A549 (cell line): ENCODE measurements around the gene AQP12B. TPM values are rescaled to one million over a fixed set of nuclear protein-coding genes. Genes with fewer than 3 reads are reported as not detected.

ENCODE experiments used
- ATAC-seq, 2 experiments: fragments of 200-7000 bp in 1 of 2; fragments of >200 bp in 1 of 2; cut with Nextera tagmentation in 1 of 2; cut with Tn5 transposase in 1 of 2; 3 replicates each; pipeline versions ENCODE4 v1.8.0 to v1.9.1; 2018 to 2020; ENCODE audit warnings: mild to moderate bottlenecking in 1 of 2, moderate library complexity in 1 of 2
- CTCF ChIA-PET: fragments of 300-600 bp; sonication (Branson Sonifier 250); formaldehyde crosslinking; extraction: SDS; loops from one replicate; lab custom pipeline; 2021; ENCODE audit warnings: antibody characterized with exemption, inconsistent platforms; lab: Yijun Ruan, JAX
- POLR2A ChIA-PET: fragments of 350-600 bp; formaldehyde crosslinking; extraction: SDS; loops from one replicate; lab custom pipeline; 2021; ENCODE audit warnings: antibody characterized with exemption, inconsistent platforms; lab: Yijun Ruan, JAX
- DNase-seq, 2 experiments: peaks; one replicate each; pipeline versions ENCODE4 v3.0.0 to v3.0.0-alpha.2; 2011 to 2016; ENCODE audit warnings: low read depth in 1 of 2, low spot score in 1 of 2
- FAIRE-seq: peaks from 2 replicates; lab custom pipeline; 2011; peaks lifted over from hg19 to GRCh38; lab: Jason Lieb, UNC
- H3K27ac ChIP-seq, 2 experiments: fragments of >200 bp; sonication (Bioruptor Twin); formaldehyde crosslinking; 3 replicates each; pipeline ENCODE4 v1.5.1; 2016 to 2017
- H3K4me1 ChIP-seq: fragments of >200 bp; sonication (Bioruptor Twin); formaldehyde crosslinking; 3 replicates; pipeline ENCODE4 v1.6.1; 2016
- H3K4me2 ChIP-seq: fragments of >200 bp; sonication (Bioruptor Twin); formaldehyde crosslinking; 3 replicates; pipeline ENCODE4 v1.6.1; 2016
- H3K4me3 ChIP-seq: fragments of >200 bp; sonication (Bioruptor Twin); formaldehyde crosslinking; 3 replicates; pipeline ENCODE4 v1.5.1; 2016
- H3K9me3 ChIP-seq: fragments of >200 bp; sonication (Bioruptor Twin); formaldehyde crosslinking; 3 replicates; pipeline ENCODE4 v1.6.1; 2016
- GATA3 ChIP-seq: IDR thresholded peaks from 2 replicates; pipeline ENCODE4 v1.6.1; 2012; ENCODE audit warnings: borderline replicate concordance
- HOXB5 ChIP-seq: fragments of 250-450 bp; sonication (Bioruptor Pico); IDR thresholded peaks from 2 replicates; pipeline ENCODE4 v1.5.0; 2020; ENCODE audit warnings: mild to moderate bottlenecking, moderate library complexity
- SMC3 ChIP-seq: fragments of >200 bp; sonication (Bioruptor Twin); formaldehyde crosslinking; IDR thresholded peaks from 3 replicates; pipeline ENCODE4 v1.6.1; 2018; ENCODE audit warnings: inconsistent platforms
- TP53 ChIP-seq: fragments of 250-450 bp; sonication (Bioruptor Pico); IDR thresholded peaks from 2 replicates; pipeline ENCODE4 v1.5.0; 2021; ENCODE audit warnings: mild to moderate bottlenecking, moderate library complexity
- WGBS: methylation state at CpG from one replicate; pipeline ENCODE4 v1.1.6; 2017; ENCODE audit errors: missing lambda C conversion rate; 5-methylcytosine and 5-hydroxymethylcytosine counted together
- polyA plus RNA-seq, 4 experiments: library from polyadenylated mRNA; depleted of rRNA in 3 of 4; stranded (reverse); fragments of >200 nt; fragmentation: RNase III in 1 of 4; extraction: RNeasy Plus Mini Kit Qiagen cat#74134 plus additional on column Dnase treatment in 1 of 4; gene quantifications; 2 replicates in 3 of 4; 3 replicates in 1 of 4; pipeline ENCODE4 v1.2.3, GENCODE V29; 2011 to 2017
- small RNA-seq, 6 experiments: library from RNA; depleted of rRNA; stranded (forward); fragments of <200 nt; gene quantifications; one replicate each; pipeline ENCODE3, GENCODE V24; 2012
- TF ChIP-seq, protein P1 (sequence below): IDR thresholded peaks from 2 replicates; pipeline ENCODE4 v1.6.1; 2012

AQP12B gene
- polyA plus RNA-seq, 2 of the 4 experiments (the other 2 are of a cell fraction) = not detected

DNA sequence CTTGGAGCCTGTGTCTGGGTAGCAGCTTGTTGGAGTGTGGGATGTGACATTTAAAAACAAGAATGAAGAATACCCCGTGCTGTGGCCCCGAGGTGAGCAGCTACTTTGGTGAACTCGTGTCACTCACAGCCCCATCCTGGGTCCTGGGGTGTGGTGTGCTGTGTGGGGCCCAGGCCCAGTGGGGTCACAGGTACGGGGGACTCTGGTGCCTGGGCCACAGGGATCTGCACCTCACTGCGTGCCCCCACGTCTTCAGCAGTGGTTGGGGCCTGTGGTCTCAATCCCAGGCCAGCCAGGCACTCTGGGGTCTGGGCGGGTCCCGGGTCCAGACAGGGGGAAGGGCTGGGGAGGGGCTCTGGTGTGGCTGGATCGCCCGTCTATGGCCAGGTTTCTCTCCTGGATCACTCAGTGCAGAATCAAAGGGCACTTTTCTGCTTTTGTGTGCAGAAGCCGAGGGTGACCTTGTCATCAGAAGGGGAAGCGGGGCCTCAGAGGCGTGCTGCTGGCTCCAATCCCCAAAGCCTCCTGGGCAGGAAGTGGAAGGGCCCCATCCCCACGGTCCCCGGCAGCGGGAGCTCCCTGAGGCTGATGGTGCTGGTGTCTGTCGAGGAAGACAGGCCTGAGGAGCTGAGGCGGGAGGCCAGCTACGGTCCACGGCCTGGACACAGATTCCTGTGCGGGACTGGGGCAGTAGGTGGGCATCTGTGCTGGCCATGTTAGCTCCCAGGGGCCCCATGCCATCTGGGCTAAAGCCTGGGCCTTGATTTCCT is 56.0 kb downstream of the AQP12B start:
- CTCF ChIA-PET = interaction anchor here (1.1 to 1.3 kb wide), 2 partner anchors 10 to 22 kb away, joined by 3 read pairs; no protein-coding TSS in a partner anchor
- Histone ChIP-seq H3K4me1 (no peaks in the 10 kb centered on the region), H3K27ac (no peak overlapping the region), H3K4me3 (no peak overlapping the region), H3K9me3 (no peaks in the 10 kb centered on the region), H3K4me2 (no peak overlapping the region)
- TF ChIP-seq TP53 (CRISPR knock-in tag) = no peak
- TF ChIP-seq, protein P1, sequence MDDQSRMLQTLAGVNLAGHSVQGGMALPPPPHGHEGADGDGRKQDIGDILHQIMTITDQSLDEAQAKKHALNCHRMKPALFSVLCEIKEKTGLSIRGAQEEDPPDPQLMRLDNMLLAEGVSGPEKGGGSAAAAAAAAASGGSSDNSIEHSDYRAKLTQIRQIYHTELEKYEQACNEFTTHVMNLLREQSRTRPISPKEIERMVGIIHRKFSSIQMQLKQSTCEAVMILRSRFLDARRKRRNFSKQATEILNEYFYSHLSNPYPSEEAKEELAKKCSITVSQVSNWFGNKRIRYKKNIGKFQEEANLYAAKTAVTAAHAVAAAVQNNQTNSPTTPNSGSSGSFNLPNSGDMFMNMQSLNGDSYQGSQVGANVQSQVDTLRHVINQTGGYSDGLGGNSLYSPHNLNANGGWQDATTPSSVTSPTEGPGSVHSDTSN = no peak
- no peak for TF ChIP-seq SMC3
- no peak for TF ChIP-seq HOXB5 (CRISPR knock-in tag)
- TF ChIP-seq GATA3 = no peak
- POLR2A ChIA-PET = no interaction called here
- ATAC-seq = no peak
- FAIRE-seq = no peak
- 62% methylated on average over 17 of the region's 21 CpGs for WGBS
- no peak for DNase-seq

Small RNA genes lying within 50 kb of the gene (small RNA-seq; reads per million reads assigned to genes)
- gene AC011298.3 = 0 reads per million in 6 experiments

Other genes starting within 250 kb of the AQP12B start
- 19.8 and 22.7 TPM in 2 replicates for gene GPC1, start 247.2 kb downstream of the AQP12B start, polyA plus RNA-seq (2011; rRNA removed)
- gene GPC1, start 247.2 kb downstream of the AQP12B start, polyA plus RNA-seq (2017; fragmentation: RNase III; extraction: RNeasy Plus Mini Kit Qiagen cat#74134 plus additional on column Dnase treatment) = 93.5 to 107 TPM (median 97.7 TPM) in 3 replicates
- gene ANKMY1, start 124.9 kb downstream of the AQP12B start, polyA plus RNA-seq (2011; rRNA removed) = 16.5 and 18.9 TPM in 2 replicates
- 10.6 to 13.4 TPM (median 12.0 TPM) in 3 replicates for gene ANKMY1, start 124.9 kb downstream of the AQP12B start, polyA plus RNA-seq (2017; fragmentation: RNase III; extraction: RNeasy Plus Mini Kit Qiagen cat#74134 plus additional on column Dnase treatment)
- 11.8 and 14.3 TPM in 2 replicates for gene DUSP28, start 122.5 kb downstream of the AQP12B start, polyA plus RNA-seq (2011; rRNA removed)
- gene DUSP28, start 122.5 kb downstream of the AQP12B start, polyA plus RNA-seq (2017; fragmentation: RNase III; extraction: RNeasy Plus Mini Kit Qiagen cat#74134 plus additional on column Dnase treatment) = 5.2 to 5.8 TPM (median 5.6 TPM) in 3 replicates
- gene RNPEPL1, start 114.4 kb downstream of the AQP12B start, polyA plus RNA-seq (2011; rRNA removed) = 9.2 and 20.0 TPM in 2 replicates
- 23.7 to 26.4 TPM (median 26.3 TPM) in 3 replicates for gene RNPEPL1, start 114.4 kb downstream of the AQP12B start, polyA plus RNA-seq (2017; fragmentation: RNase III; extraction: RNeasy Plus Mini Kit Qiagen cat#74134 plus additional on column Dnase treatment)
- gene CAPN10, start 96.2 kb downstream of the AQP12B start, polyA plus RNA-seq (2011; rRNA removed) = 8.4 and 9.5 TPM in 2 replicates
- gene CAPN10, start 96.2 kb downstream of the AQP12B start, polyA plus RNA-seq (2017; fragmentation: RNase III; extraction: RNeasy Plus Mini Kit Qiagen cat#74134 plus additional on column Dnase treatment) = 15.8 to 17.7 TPM (median 15.9 TPM) in 3 replicates
- gene GPR35, start 57.4 kb downstream of the AQP12B start, polyA plus RNA-seq (2011; rRNA removed) = 0.65 and 1.3 TPM in 2 replicates
- gene GPR35, start 57.4 kb downstream of the AQP12B start, polyA plus RNA-seq (2017; fragmentation: RNase III; extraction: RNeasy Plus Mini Kit Qiagen cat#74134 plus additional on column Dnase treatment) = 0.79 to 1.0 TPM (median 0.90 TPM) in 3 replicates
- not detected in 2 replicates for gene AQP12A, start 9.0 kb upstream of the AQP12B start, polyA plus RNA-seq (2011; rRNA removed)
- not detected in 3 replicates for gene AQP12A, start 9.0 kb upstream of the AQP12B start, polyA plus RNA-seq (2017; fragmentation: RNase III; extraction: RNeasy Plus Mini Kit Qiagen cat#74134 plus additional on column Dnase treatment)
- 0.28 and 0.50 TPM in 2 replicates for gene KIF1A, start 137.3 kb upstream of the AQP12B start, polyA plus RNA-seq (2011; rRNA removed)
- gene KIF1A, start 137.3 kb upstream of the AQP12B start, polyA plus RNA-seq (2017; fragmentation: RNase III; extraction: RNeasy Plus Mini Kit Qiagen cat#74134 plus additional on column Dnase treatment) = 0.26 to 0.35 TPM (median 0.28 TPM) in 3 replicates
- not detected in 2 replicates for gene AGXT, start 185.9 kb upstream of the AQP12B start, polyA plus RNA-seq (2011; rRNA removed)
- gene AGXT, start 185.9 kb upstream of the AQP12B start, polyA plus RNA-seq (2017; fragmentation: RNase III; extraction: RNeasy Plus Mini Kit Qiagen cat#74134 plus additional on column Dnase treatment) = not detected in 3 replicates
- gene MAB21L4, start 213.3 kb upstream of the AQP12B start, polyA plus RNA-seq (2011; rRNA removed) = not detected in 2 replicates
- gene MAB21L4, start 213.3 kb upstream of the AQP12B start, polyA plus RNA-seq (2017; fragmentation: RNase III; extraction: RNeasy Plus Mini Kit Qiagen cat#74134 plus additional on column Dnase treatment) = not detected in 3 replicates
- not detected in 2 replicates for gene CROCC2, start 223.5 kb upstream of the AQP12B start, polyA plus RNA-seq (2011; rRNA removed)
- not detected in 3 replicates for gene CROCC2, start 223.5 kb upstream of the AQP12B start, polyA plus RNA-seq (2017; fragmentation: RNase III; extraction: RNeasy Plus Mini Kit Qiagen cat#74134 plus additional on column Dnase treatment)